Activated CD4-positive, alpha-beta T cell treated with anti-CD3 and anti-CD28 coated beads for 24 hours (primary cell): ENCODE results near the gene CRTC3.

Experiments used
- DNase-seq, 2 donors: peaks; one replicate each; pipeline ENCODE4 v3.0.0-alpha.2; 2020; ENCODE audit warnings: low read depth in 2 of 2

The CRTC3 gene

GRCh38 chr15:90593499-90594158 is 63.9 kb downstream of the CRTC3 start:
- DNase-seq: no peak

- peak; percentile 67 to 74 for DNase-seq
Measured at GRCh38 chr15:90594301-90594738, 64.6 kb downstream of the CRTC3 start.

- DNase-seq: no peak
Measured at GRCh38 chr15:90595763-90596155, 66.0 kb downstream of the CRTC3 start.

- DNase-seq: no peak
Measured at GRCh38 chr15:90596943-90597342, 67.2 kb downstream of the CRTC3 start.

- DNase-seq: no peak
Measured at GRCh38 chr15:90597577-90597976, 67.9 kb downstream of the CRTC3 start.

GRCh38 chr15:90598031-90598577 is 68.4 kb downstream of the CRTC3 start:
- no peak for DNase-seq

GRCh38 chr15:90598679-90599078 is 69.0 kb downstream of the CRTC3 start:
- no peak for DNase-seq

- DNase-seq: no peak
Measured at GRCh38 chr15:90599116-90599515, 69.4 kb downstream of the CRTC3 start.

GRCh38 chr15:90599644-90600043 is 69.9 kb downstream of the CRTC3 start:
- no peak for DNase-seq

- no peak for DNase-seq
Measured at GRCh38 chr15:90600954-90601353, 71.2 kb downstream of the CRTC3 start.

- DNase-seq: peak; percentile 20 to 27
Measured at GRCh38 chr15:90603893-90604292, 74.2 kb downstream of the CRTC3 start.

GRCh38 chr15:90606641-90607040 is 76.9 kb downstream of the CRTC3 start:
- DNase-seq: no peak

GRCh38 chr15:90607361-90607760 is 77.6 kb downstream of the CRTC3 start:
- DNase-seq: no peak

- DNase-seq: no peak
Measured at GRCh38 chr15:90609242-90610180, 79.8 kb downstream of the CRTC3 start.

GRCh38 chr15:90610190-90610589 is 80.5 kb downstream of the CRTC3 start:
- no peak for DNase-seq

- DNase-seq: no peak
Measured at GRCh38 chr15:90611157-90611556, 81.4 kb downstream of the CRTC3 start.

GRCh38 chr15:90617171-90617570 is 87.4 kb downstream of the CRTC3 start:
- no peak for DNase-seq

GRCh38 chr15:90617668-90618097 is 88.0 kb downstream of the CRTC3 start:
- DNase-seq: no peak

- DNase-seq: no peak
Measured at GRCh38 chr15:90618330-90619125, 88.8 kb downstream of the CRTC3 start.

- DNase-seq: no peak
Measured at GRCh38 chr15:90619468-90619867, 89.7 kb downstream of the CRTC3 start.

GRCh38 chr15:90619939-90620338 is 90.2 kb downstream of the CRTC3 start:
- DNase-seq: no peak
